Measurements from ENCODE around the gene KIAA0930. TPM values are rescaled to one million over a fixed set of nuclear protein-coding genes. Genes with fewer than 3 reads are reported as not detected.

Gene KIAA0930
- total RNA-seq, 3 donors from 2014 or later (not counting 1 experiment from before 2014, with no cell fraction given) = 32.6 to 39.1 (median 38.4) TPM

GRCh38 chr22:45210991-45211390 lies 29.7 kb downstream of the KIAA0930 start:
- Mint-ChIP-seq H3K27me3 (ENCODE audit: low read depth in 2 of 2) (no peaks in the 10 kb centered on the region), H3K4me3 (no peak overlapping the region), H3K36me3 (no peaks in the 10 kb centered on the region), H3K9me3 (no peaks in the 10 kb centered on the region), H3K4me1 (peaks cover 4 to 7% of the 10 kb centered on the region in 2 donors), H3K27ac (no peak overlapping the region)
- Histone ChIP-seq H3K27ac (ENCODE audit: low read length) (no peak overlapping the region), H3K36me3 (ENCODE audit: control insufficient read depth, insufficient read depth, low read length) (peaks cover 15% of the 10 kb centered on the region), H3K27me3 (ENCODE audit: control insufficient read depth, insufficient read depth, low read length) (no peaks in the 10 kb centered on the region), H3K4me3 (ENCODE audit: low read length) (no peak overlapping the region), H3K9me3 (ENCODE audit: control insufficient read depth, insufficient read depth, low read length) (no peaks in the 10 kb centered on the region), H3K4me1 (ENCODE audit: control insufficient read depth, insufficient read depth, low read length) (peaks cover 6% of the 10 kb centered on the region)
- TF ChIP-seq, protein P1, sequence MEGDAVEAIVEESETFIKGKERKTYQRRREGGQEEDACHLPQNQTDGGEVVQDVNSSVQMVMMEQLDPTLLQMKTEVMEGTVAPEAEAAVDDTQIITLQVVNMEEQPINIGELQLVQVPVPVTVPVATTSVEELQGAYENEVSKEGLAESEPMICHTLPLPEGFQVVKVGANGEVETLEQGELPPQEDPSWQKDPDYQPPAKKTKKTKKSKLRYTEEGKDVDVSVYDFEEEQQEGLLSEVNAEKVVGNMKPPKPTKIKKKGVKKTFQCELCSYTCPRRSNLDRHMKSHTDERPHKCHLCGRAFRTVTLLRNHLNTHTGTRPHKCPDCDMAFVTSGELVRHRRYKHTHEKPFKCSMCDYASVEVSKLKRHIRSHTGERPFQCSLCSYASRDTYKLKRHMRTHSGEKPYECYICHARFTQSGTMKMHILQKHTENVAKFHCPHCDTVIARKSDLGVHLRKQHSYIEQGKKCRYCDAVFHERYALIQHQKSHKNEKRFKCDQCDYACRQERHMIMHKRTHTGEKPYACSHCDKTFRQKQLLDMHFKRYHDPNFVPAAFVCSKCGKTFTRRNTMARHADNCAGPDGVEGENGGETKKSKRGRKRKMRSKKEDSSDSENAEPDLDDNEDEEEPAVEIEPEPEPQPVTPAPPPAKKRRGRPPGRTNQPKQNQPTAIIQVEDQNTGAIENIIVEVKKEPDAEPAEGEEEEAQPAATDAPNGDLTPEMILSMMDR (IDR thresholded peaks at IDR 0.05) = no peak
- ATAC-seq (no peak), DNase-seq (no peak)
- 97% methylated on average over 8 of the region's 8 CpGs for WGBS (ENCODE audit: insufficient coverage)
- intact Hi-C loops (cut with micrococcal nuclease) = no loop called here

- peaks cover 6% of the 10 kb centered on the region for H3K4me1 ChIP-seq (ENCODE audit: control insufficient read depth, insufficient read depth, low read length)
- H3K27me3 ChIP-seq (ENCODE audit: control insufficient read depth, insufficient read depth, low read length) = no peaks in the 10 kb centered on the region
- no peak overlapping the region for H3K27ac ChIP-seq (ENCODE audit: low read length)
- TF ChIP-seq, protein P1 (IDR thresholded peaks at IDR 0.05) = no peak
- ATAC-seq (no peak), DNase-seq (no peak)
- peaks cover 15% of the 10 kb centered on the region for H3K36me3 ChIP-seq (ENCODE audit: control insufficient read depth, insufficient read depth, low read length)
- Mint-ChIP-seq H3K9me3 (no peaks in the 10 kb centered on the region), H3K4me1 (peaks cover 6 to 7% of the 10 kb centered on the region in 2 donors), H3K27me3 (ENCODE audit: low read depth in 2 of 2) (no peaks in the 10 kb centered on the region), H3K4me3 (no peak overlapping the region), H3K27ac (no peak overlapping the region), H3K36me3 (no peaks in the 10 kb centered on the region)
- H3K4me3 ChIP-seq (ENCODE audit: low read length) = no peak overlapping the region
- no peaks in the 10 kb centered on the region for H3K9me3 ChIP-seq (ENCODE audit: control insufficient read depth, insufficient read depth, low read length)
- intact Hi-C loops (cut with micrococcal nuclease) = no loop called here
- WGBS (ENCODE audit: insufficient coverage) = 94% methylated on average over 11 of the region's 11 CpGs
These were observed 30.1 kb downstream of the KIAA0930 start for GRCh38 chr22:45210577-45210976.

DNA sequence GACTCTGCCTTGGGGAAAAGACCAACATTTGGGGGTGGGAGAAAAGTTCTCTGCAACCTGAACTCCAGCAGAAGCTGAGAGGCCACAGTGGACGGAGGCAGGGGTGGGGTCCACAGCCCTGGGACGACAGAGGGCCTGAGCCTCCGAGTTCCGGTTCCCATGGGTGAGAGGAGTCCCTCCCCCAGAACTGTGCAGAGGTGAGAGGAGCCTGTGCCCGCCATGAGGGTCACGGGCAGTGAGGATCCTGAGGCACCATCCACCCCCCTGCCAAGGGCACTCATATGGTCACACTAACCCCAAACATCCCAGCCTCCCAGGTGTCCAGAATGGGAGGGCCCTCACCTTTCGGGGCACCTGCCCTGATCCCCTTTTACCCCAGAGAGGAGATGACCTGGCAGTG lies 30.5 kb downstream of the KIAA0930 start:
- H3K36me3 ChIP-seq (ENCODE audit: control insufficient read depth, insufficient read depth, low read length) = peaks cover 16% of the 10 kb centered on the region
- DNase-seq = no peak
- Mint-ChIP-seq H3K36me3 (no peaks in the 10 kb centered on the region), H3K27ac (no peak overlapping the region), H3K4me3 (no peak overlapping the region), H3K4me1 (peaks cover 6 to 7% of the 10 kb centered on the region in 2 donors), H3K9me3 (no peaks in the 10 kb centered on the region), H3K27me3 (ENCODE audit: low read depth in 2 of 2) (no peaks in the 10 kb centered on the region)
- H3K27ac ChIP-seq (ENCODE audit: low read length) = no peak overlapping the region
- 97% methylated on average over 7 of the region's 7 CpGs for WGBS (ENCODE audit: insufficient coverage)
- peaks cover 6% of the 10 kb centered on the region for H3K4me1 ChIP-seq (ENCODE audit: control insufficient read depth, insufficient read depth, low read length)
- intact Hi-C loops (cut with micrococcal nuclease) = no loop called here
- H3K4me3 ChIP-seq (ENCODE audit: low read length) = no peak overlapping the region
- no peaks in the 10 kb centered on the region for H3K9me3 ChIP-seq (ENCODE audit: control insufficient read depth, insufficient read depth, low read length)
- TF ChIP-seq, protein P1 (IDR thresholded peaks at IDR 0.05) = no peak
- H3K27me3 ChIP-seq (ENCODE audit: control insufficient read depth, insufficient read depth, low read length) = no peaks in the 10 kb centered on the region
- no peak for ATAC-seq

Data from natural killer cell (primary cell).